ENCODE results near the gene DNAJC4.
A peak's percentile ranks its signal among the peaks of the same experiment; 100 is the strongest.

DNAJC4 gene, protein sequence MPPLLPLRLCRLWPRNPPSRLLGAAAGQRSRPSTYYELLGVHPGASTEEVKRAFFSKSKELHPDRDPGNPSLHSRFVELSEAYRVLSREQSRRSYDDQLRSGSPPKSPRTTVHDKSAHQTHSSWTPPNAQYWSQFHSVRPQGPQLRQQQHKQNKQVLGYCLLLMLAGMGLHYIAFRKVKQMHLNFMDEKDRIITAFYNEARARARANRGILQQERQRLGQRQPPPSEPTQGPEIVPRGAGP

DNA sequence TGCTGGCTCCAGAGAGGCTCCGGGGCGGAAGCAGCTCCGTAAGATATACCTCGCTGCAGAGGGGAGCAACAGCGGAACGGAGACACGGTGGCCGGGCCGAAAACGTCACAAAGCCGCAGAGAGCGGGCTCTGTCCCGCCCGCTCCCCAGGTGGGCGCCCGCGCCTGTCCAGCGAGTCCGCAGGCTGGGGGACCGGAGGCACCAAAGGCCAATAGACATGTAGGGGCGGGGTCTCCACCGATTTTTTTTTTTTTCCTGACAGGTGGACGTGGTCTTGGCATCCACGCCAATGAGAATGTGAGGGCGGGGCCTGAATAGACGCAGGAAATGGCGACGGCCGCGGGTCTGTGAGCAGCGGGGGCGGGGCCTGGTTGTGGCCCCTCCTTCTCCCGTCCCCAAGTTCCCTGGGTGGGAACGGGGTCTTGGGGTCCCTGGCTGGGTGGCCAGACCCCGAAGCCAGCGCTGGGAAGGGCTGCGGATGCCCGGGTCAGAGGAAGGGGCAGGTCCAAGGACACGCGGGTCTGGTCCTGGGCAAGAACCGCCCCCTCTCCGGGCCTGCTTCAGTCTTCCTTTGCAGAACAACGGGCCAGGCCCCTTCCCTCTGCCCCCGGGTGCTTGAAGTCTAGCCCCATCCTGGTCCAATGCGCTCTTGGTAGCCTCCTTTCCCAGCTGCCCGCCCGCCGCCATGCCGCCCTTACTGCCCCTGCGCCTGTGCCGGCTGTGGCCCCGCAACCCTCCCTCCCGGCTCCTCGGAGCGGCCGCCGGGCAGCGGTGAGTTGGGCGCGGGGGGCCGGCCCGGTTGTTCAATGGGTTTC lies at the start of gene DNAJC4:
Gene DNAJC4, plus strand, starts transcription at position 378 of the 814 bp plus-strand sequence. Its CDS starts 307 bp downstream, at position 685.
- peak; percentile 87 for DNase-seq

DNA sequence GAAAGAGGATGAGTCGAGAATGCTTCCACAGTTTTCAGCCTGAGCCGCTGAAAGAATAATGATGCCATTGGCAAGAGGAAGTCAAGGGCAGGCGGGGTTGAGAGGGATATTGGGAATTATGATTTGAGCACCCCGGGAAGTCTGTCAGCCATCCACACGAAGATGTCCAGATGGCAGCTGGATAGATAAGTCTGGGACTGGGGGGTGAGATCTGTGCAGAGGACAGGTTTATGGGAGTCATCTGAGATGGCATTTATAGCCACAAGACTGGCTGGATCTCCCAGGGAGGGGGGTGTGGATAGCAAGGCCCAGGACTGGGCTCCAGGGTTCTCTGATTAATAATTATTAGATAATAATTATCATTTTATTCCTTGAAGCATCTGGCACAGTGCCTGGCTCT lies 49.5 kb upstream of the DNAJC4 start:
- no peak for DNase-seq

DNA sequence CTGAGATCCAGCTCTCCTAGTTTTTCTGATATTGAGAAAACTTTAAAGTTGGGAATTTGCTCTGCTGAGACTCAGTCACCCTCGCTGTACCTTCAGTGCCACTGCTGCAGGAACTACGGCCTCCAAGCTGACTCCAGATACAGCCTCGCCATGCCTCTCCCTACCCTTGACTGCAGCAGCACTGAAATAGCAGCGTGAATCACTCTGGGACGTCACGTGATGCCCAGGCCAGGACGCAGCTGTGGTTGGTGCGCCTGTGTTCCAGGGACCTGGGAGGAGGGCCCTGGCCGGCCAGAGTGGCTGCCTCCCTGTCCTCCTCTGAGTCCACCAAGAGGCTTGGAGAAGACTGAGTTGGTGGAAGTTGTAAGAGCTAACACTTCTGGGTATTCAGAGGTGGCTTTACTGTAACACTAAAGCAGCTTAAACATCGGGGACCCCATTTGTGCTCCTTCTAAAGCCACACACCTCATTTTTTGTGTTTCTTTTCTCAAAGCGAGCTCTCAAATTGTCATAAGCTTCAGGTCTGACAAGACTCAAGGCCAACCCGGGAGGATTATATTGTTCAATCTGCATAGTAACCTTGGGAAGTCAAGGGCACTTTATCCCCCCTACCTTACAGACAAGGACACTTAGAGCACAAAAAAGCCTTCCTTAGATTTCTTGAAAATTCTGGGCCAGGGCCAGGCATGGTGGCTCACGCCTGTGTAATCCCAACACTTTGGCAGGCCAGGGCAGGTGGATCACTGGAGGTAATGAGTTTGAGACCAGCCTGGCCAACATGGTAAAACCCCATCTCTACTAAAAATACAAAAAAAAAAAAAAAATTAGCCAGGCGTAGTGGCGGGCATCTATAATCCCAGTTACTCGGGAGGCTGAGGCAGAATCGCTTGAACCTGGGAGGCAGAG lies 48.6 kb upstream of the DNAJC4 start:
- peak; percentile 71 for DNase-seq

DNA sequence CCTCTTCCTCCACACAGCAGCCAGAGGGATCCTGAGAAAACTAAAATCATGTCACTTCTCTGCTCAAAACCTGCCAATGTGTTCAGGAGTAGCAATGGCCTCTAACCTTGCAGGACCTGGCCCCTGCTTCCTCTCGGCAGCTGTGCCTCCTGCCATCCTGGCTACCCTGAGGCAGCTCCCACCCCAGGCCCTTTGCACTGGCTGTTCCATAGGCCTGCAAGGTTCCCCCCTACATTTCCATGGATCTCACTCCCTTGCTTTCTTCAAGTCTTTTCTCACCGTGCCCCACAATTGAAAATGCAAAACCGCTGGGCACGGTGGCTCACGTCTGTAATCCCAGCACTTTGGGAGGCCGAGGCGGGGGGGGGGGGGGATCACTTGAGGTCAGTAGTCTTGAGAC lies 46.5 kb upstream of the DNAJC4 start:
- DNase-seq = no peak

DNA sequence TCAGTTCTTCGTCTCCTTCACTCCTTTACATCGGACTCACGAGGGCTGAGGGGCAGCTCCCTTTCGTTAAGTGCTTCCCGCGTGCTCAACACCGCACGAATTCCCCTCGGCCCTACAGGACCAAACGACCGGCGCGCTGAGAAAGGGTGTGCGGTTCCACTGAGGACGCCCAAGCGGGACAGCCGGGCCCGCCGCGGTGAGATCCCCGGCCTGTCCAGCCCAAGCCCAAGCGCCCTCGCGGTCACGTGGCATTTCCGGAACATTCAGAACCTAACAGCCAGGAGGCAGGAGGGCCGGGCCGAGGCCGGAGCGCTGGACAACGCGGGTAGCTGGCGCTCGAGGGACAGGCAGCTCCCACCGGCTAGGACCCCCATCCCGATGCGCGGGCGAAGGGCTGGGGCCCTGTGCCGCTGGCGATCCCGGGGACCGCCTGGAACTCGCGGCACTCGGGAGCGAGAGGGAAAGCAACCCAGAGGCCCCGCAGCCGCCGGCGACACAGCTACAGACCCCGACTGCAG lies 45.1 kb upstream of the DNAJC4 start:
- peak; percentile 87 for DNase-seq

DNA sequence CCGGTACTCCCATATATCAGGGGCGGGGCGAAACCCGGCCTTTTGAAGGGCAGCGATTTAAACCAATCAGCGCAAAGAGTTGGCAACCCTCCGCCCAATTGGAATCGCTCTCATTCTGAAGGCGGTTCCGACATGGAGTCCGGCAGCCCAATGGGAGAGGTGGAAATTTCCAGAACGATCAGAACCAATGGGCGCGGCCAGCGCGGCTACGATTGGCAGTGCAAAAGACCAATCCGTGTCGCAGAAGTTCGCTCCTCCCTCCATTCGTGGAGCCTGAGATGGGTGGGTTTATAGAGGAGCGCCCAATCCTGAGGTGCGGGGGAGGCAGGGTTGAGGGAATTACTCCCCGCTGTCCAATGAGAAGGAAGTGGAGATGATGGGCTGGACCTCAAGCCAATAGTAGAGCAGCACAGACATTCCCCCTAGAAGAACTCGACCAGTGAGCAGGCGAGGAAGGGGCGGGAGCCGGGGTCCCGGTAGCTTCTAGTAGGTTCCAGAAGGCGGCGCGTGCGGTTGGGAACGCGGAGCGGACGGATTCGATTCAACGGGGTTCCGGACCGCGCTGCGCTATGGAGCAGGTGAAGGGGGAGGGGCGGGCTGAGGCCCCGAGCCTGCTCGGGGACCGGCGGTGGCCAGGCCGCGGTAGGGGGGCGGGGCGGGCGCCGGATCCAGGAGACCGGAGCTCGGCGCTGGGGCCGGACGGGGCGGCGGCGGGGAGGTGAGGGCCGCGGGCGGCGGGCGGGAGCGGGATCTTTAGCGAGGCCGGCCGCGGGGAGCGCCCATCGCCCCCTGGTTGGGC lies 44.5 kb upstream of the DNAJC4 start, which contains the start of gene STIP1:
Gene STIP1, plus strand, starts transcription at position 479 of the 799 bp plus-strand sequence. Its CDS starts 91 bp downstream, at position 570.
- DNase-seq = peak; percentile 99

DNA sequence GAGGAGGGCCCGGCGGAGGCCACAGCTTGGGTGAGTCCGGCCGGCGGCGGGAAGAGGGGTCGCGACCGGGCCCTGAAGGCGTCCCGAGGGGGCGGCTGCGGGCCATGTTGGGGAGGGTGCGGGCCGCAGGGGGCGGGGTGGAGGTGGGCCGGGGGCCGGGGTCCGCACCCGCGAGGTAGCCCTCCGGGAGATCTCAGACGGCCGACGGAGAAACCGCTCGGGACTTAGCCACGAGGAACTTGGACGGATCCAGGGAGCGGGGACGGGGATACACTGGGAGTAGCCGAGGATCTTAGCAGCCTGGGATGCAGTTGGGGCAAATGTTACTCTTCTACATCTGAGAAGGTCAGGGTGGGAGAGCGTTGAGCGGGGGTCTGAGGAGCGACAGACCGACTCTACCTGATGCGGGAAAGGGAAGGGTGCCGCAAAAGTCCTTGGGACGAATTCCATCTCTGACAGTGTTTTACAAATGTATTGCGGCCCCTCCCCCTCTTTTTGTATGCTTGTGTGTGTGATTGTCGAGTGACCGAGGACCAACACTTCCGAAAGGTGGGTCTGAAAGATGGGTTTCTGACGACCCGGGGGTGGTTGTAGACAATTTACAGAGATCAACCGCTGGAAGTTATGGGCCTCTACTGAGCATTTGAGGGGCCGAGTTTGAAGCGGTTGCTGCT lies 43.7 kb upstream of the DNAJC4 start:
- no peak for DNase-seq

DNA sequence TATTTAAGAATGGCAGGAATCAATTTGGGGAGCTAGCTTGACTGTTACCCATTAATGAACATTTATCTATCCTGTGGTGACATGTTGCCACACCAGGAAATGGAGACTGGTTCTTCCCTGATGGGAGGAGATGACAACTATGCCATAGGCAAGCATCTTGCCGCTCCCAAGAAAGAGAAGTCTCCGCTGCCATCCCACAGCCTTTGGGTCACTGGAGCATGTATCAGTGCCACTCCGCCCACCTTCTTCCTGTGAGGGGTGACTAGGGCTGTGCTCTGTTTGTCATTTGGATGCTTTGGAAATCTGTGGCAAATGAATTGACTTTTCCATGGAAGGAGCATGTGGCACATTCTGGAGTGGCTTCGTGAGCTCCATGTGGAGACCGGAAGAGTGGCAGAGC lies 37.9 kb upstream of the DNAJC4 start:
- DNase-seq = no peak

DNA sequence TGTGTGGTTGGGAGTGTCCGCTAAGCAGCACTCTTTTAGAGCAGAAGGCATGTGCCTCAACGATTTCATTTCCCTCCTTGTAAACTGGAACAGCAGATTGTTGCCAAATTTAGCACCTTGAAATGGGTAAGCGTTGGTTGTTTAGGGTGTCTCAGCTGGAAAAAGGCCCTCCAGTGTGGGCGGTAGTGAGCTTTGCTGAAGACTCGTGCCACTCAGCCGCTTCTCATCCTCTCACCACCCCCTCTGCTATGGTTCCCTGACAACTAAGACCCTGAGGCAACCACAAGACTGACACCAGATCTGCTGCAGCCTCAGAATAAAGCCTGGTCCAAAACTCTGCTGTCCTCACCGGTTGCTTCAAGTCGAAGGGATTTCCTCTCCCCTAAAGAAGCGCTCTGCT lies 33.7 kb upstream of the DNAJC4 start:
- DNase-seq = no peak

DNA sequence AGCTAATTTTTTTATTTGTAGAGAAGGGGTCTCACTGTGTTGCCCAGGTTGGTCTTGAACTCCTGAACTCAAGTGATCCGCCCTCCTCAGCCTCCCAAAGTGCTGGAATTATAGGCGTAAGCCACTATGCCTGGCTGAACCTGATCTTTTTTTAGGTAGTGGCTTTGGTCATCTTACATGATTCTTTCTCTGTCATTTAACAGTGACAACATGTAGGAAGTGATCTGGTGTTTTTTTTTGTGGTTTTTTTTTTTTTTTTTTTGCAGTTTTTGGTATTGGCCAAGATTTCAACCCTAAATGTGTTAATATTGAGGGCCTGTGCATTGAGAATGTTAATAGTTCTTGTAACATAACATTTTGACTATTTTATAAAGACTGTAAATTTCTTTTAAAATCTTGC lies 31.8 kb upstream of the DNAJC4 start:
- no peak for DNase-seq

DNA sequence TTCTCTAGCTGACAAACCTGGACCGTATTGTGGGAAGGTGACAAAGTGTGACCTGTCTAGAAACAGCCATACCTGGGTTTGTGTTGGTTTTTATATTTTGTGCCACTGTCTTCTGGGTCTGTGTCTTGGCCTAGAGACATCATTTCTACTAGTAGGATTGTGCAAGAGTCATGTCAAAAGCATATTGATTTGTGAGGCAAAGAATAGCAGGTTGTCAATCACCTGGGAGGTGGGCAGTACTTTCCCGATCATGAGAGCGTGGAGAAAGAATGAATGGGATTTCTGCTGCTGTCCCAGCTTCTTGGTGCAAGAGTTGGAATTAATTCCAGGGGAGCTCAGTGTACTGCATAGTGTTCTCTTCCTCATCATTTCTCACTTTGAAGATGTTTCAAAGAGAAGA lies 28.8 kb upstream of the DNAJC4 start:
- DNase-seq = no peak

DNA sequence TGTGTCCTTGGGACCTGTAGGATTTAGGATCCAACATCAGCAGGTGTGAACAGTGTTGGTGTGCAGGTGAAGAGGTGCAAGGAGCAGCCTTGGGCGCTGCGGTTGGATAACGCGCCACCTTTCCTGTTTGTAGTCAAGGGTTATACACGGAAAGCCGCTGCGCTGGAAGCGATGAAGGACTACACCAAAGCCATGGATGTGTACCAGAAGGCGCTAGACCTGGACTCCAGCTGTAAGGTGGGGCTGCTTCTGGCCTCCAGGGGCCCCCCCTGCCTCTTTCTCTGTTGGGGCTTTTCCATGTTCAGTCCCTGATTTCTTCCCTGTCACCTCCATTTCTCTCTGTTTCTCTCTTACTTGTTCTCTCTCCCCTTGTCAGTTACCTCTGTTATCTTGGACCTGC lies 27.4 kb upstream of the DNAJC4 start:
- DNase-seq = no peak

DNA sequence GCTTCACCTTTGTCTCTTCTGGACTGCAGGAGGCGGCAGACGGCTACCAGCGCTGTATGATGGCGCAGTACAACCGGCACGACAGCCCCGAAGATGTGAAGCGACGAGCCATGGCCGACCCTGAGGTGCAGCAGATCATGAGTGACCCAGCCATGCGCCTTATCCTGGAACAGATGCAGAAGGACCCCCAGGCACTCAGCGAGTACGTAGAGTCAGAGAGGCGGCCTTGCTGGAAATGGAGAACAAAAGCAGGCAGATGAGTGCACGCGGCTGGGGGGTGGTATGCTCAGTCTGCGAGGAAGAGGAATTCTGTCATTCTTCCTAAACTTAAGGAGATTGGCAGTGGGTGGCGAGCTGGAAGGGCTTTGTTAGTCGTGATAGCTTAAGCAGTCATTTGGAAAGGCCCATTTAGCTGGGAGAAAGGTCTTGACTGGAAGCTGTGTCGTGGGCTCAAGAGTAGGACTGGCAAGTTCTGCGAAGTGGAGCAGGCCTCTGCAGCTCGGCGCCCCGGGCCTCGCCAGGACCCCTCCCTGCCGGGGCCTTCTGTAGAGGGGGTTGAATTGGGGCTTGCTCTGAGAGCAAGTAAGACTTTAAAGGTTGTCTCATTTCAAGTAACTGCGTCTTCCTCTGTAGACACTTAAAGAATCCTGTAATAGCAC lies 26.8 kb upstream of the DNAJC4 start:
- DNase-seq = no peak

DNA sequence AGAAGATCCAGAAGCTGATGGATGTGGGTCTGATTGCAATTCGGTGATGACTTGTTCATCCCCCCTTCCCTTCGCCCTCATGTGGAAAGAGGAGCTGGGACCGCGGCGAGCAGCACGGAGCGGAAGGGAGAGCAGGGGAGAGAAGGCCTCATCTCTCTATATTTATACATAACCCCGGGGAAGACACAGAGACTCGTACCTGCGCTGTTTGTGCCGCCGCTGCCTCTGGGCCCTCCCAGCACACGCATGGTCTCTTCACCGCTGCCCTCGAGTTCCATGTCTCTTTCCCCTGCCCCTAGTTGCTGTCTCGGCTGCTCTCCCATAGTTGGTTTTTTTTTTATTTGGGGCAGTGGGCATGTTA lies 26.3 kb upstream of the DNAJC4 start:
- no peak for DNase-seq

DNA sequence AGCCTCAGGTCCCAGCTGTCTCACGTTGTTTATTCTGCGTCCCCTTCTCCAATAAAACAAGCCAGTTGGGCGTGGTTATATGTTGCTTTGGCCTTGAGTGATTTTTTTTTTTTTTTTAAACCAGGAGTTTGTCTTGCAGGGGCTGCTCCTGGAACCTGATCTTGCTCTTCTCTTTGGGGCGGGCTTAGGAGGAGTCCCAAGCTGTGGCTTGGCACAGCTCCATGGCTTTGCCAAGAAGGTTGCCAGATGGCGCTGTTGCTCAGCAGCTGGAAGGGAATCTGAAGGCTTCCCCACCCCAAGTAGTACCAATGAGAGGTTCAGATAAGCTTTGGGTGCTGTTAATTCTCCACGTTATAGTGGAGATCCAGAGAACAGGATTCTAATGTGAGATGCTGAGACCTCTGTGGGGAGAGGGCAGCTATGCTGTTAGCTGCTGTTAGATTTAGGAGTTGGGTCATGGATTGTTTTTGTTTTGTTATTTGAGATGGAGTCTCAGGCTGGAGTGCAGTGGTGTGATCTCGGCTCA lies 25.8 kb upstream of the DNAJC4 start:
- peak; percentile 78 for DNase-seq

DNA sequence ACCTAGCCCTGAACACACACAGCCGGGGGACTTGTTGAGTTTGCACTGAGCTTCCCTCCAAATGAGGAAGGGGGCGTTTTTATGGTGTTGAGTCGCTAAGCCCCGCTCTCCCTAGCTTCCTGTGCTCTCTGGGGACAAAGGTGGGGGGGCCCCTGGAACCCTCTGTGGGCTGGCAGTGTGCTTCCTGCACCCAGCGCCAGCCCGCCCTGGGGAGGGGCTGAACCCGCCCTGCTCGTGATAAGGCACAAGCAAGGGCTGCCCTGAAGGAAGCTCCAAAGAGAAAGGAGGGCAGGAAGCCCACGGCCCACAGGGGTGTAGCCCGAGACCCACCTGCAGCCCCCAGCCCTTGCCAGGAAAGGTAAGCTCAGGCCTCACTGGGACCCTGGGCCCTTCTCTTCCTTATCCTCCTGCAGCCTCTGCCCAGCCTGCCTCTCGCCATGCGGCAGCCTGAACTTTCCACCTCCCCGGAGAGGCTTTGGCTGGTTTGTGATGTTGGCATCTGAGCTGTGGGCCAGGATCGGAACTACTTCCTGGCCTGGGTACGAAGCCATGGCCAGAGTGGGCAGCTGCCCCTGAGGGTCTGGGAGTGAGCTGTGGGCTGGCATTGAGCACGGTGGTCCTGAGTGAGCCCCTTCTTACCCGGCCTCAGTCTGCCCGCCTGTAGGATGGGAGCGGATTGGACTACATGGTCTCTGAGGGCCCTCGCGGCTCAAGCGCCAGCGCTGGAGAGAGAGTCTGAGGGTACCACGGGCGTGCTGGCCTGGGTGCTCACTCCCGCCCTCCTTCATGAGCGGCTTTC lies 23.7 kb upstream of the DNAJC4 start, which contains the start of gene FERMT3:
Gene FERMT3, plus strand, starts transcription at position 265 of the 799 bp plus-strand sequence. CDS start 644 bp downstream, outside the sequence.
- DNase-seq = no peak

DNA sequence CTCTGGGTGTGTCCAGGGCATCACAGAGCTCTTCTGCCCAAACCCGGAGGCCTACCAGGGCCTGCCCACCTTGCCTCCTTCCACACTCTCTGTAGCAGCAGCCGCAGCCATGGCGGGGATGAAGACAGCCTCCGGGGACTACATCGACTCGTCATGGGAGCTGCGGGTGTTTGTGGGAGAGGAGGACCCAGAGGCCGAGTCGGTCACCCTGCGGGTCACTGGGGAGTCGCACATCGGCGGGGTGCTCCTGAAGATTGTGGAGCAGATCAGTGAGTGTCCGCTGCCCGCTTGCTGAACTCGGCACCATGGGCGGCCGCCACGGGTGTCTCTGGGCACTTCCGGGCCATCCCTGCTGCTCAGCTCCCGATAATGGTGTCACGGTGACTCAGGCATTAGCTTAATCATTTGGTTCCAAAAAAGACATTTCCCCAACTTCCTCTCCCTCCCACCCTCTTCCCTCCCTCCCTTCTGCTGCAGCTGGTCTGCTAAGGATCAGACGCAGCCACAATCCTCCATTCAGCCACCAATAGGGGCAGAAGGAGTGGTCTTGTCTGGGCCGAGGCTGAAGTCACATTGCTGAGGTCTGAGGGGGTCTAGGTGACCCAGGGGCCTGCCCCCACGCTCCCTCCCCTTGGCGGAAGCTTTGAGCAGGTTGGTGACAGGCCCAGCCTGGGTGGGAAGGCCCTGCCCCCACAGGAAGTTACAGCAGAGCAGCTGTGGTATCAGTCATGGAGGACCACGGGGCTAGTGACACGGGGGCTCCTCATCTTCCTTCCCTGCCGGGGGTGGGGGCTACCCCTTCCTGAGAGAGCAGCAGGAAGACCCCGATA lies 22.9 kb upstream of the DNAJC4 start:
- no peak for DNase-seq

DNA sequence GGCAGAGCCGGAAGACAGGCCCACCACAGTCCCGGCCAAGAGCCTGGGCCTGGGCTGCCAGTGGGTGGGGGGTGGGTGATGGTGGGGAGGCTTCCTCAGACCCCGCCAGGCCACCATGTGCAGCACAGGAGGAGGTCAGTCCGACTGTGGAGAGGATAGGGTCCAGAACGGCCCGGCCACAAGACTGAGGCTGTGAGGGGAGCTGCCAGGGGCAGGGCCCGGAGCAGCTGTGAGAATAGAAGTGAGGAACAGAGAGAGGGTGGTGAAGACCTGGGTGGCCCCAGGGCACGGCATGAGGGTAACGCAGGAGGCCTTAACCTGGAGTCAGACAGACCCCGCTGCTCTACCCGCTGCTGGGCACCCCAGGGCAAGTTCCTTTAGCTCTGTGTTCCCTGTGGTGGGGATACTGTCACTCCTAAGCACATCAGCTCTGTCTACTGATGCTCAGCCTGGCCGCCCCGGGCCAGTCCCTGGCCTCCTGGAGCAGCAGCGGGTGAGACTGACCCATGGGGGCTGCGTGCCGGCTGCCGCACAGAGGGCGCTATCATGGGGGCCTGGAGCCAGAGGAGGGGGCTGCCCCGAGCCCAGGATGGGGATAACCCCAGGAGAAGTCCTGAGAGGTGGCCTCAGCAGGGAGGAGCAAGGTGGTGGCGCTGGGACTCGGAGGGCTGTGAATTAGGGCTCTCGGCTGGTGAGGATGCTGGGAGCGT lies 22.1 kb upstream of the DNAJC4 start:
- DNase-seq = no peak
